Measurements from ENCODE around the gene HDGFL3.
"Not testable (repeated sequence)": the region's sequence is repeated elsewhere in the genome, so short reads cannot be mapped to it uniquely, and the experiment has no call there.

Gene HDGFL3

DNA sequence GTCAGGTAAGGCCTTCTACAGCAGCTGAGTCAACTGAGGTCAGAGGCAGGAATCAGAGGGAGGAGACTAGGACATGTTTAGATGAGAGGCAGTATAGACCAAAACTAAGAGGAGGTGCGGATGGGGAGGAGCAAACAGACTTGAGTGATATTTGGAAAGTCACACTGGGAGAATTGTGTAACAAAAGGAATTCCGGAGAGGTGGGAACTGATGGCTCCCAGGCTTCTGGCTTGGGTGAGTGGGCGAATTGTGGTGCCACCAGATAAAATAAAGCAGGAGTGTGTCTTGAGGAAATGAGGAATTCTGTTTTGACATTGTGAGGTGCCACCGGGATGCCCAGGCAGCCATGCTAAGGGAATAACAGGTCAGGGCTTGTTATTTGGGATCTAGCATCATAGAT, 103.5 kb downstream of the HDGFL3 start:
- no peak for DNase-seq (ENCODE audit: low read depth, low spot score)

DNA sequence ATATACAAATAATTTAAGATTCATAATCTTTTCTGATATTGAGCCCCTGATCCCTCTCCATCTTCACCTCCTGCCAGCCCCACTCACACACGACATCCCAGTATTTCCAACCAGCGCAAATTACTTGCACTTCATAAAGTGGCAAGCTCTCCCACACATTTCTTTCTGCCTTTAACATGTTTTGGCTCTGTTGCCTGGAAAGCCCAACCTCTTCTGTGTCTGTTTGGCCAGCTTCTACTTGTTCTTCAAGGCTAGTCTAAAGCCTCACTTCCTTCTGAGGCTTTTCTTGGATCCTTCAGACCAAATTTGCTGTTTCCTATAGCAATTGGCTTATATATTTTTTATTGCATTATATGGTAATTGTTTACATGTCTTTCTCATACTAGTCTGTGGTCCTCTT, 105.3 kb downstream of the HDGFL3 start:
- DNase-seq (ENCODE audit: low read depth, low spot score): no peak

DNA sequence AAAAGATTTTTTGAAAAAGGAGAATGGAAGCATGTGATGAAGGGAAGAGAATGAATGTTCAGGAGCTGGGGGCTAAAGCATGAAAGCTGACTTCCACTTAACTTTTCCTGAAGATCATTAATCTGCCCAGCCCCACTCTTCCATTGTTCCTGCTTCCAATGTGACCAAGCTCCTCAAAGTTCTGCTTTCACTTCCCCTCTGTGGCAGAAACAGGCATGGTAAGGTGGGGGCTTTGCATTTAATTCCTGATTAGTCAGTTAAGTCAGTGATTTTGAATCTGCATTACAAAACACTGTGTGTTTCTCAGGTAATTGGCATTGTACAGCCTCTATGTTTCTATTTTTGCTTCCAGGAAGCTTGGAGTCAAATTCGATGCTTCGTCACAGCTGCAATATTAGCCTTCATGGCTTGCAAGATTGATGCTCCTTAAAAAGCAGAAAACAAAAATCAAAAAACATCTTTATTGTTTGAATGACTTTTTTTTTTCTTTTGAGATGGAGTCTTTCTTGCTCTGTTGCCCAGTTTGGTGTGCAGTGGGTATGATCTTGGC, 107.5 kb downstream of the HDGFL3 start:
- no peak for DNase-seq (ENCODE audit: low read depth, low spot score)

DNA sequence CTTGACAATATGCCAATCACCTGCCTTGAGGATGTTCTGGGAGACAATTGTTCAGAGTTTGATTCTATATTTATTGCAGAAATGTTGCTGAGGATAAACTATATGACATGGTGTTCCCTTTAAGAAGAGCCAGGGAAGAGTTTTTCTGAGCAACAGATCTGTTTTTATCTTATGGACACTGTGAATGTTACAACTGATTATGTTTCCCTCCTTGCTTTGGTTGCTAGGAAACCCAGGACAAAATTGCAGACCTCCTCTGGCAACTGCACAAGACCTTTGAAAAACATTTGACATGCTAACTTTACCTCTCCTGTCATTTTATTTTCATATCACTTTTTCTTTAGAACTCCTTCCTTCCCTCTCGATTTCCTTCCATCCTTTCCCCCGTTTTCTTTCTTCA, 108.3 kb downstream of the HDGFL3 start:
- DNase-seq (ENCODE audit: low read depth, low spot score): no peak

DNA sequence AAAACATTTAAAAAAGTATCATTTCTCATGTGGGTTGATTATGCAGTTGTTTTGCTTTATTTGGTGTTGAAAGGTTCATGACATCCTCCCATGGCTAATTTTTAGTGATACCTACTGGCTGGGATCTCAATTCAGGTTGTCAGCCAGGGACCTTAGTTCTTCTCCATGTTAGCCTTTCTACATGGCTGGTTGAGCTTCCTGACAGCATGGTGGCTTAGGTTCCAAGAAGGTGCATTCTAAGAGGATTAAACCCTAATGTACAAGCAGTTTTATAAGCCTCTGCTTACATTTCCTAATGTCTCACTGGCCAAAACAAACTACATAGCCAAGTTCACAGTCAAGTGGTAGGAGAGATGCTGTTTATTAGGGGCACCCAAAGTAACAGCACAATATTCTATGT, 109.5 kb downstream of the HDGFL3 start:
- DNase-seq (ENCODE audit: low read depth, low spot score): no peak

DNA sequence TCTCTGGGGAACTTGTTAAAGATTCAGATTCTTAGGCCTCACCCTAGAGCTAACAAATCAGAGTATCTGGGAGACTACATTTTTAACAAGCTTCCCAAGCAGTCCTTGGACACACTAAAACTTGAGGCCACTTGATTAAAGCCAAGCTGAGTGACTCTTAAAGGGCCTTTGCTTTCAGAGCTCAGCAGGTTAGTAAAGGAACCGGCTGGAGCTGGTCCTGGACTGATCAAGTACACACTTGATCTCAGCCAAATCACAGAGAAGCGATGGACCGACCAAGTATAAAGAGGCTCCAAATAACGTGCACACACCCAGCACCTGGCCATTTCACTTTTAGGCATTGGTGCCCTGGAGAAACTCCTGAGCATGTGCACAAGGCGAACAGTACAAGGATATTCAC, 113.0 kb downstream of the HDGFL3 start:
- no peak for DNase-seq (ENCODE audit: low read depth, low spot score)

DNA sequence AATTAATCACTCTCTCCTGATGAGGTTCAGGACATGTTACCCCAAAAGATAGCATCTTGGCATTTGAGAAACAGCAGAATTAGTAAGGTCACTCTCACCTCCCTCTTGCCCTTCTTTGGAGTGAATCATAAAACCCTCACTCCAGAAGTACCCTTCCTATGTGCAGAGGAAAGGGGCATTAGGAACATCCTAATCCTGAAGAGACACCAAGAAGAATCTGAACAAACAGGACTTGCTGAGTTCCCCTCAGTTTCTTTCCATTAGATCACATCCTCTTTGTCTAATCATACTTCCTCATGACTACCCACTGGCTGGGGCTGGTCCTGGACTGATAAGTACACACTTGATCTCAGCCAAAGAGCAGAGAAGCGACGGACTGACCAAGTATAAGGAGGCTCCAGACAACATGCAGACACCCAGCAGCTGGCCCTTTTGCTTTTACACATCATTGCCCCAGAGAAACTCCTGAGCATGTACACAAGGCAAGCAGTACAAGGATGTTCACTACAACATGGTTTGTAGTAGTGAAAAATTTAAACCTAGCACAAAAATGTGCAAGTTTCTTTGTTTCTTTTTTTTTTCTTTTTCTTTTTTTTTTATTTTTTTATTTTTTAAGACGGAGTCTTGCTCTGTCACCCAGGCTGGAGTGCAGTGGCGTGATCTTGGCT, 115.2 kb downstream of the HDGFL3 start:
- DNase-seq (ENCODE audit: low read depth, low spot score): no peak

DNA sequence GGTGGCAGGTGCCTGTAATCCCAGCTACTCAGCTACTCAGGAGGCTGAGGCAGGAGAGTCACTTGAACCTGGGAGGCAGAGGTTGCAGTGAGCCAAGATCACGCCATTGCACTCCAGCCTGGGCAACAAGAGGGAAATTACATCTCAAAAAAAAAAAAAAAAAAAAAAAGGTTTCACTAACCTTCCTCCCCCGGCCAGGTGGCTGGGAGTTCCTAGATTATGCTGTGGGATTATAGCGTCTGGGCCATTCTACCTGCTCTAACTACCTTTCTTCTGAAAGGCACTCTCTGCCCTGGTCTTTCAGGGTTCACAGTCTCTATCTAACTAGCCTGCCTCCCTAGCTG, 115.7 kb downstream of the HDGFL3 start:
- DNase-seq (ENCODE audit: low read depth, low spot score): not testable (repeated sequence)

DNA sequence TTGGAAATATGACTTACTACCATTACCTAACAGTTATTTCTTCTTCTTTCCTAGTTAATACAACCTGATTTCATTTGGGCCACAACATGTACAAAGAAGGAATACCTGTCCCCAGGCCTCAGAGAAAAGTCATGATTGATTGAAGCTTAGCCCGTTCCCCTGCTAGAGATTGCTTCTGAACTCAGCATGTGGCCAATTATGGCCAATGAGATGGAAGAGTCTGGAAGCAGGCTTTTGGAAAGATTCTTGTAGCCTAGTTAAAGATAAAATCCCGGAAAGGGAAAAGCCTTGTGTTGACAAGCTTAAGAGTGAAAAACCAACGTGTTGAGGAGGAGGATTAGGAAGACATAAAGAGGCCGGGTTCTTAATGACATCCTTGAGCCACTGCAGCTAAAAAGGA, 117.2 kb downstream of the HDGFL3 start:
- no peak for DNase-seq (ENCODE audit: low read depth, low spot score)

DNA sequence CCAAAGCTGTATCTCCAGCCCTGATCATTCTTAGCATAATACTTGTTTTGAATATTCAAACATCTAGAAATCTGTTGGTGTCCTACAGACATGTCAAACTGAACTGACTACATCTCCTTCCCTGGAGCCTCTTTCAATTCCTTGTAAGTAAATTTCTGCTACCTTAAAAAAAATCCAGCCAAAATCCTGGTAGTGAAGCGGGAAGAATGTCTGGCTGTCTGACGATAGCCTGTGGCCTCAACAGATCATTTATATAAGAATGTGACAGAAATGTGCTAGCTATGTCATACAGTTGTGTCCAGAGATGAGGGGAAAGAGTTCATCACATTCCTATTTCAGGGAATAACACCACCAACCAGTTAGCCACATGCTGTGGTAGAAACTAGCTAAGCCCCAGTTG, 118.7 kb downstream of the HDGFL3 start:
- DNase-seq (ENCODE audit: low read depth, low spot score): no peak

DNA sequence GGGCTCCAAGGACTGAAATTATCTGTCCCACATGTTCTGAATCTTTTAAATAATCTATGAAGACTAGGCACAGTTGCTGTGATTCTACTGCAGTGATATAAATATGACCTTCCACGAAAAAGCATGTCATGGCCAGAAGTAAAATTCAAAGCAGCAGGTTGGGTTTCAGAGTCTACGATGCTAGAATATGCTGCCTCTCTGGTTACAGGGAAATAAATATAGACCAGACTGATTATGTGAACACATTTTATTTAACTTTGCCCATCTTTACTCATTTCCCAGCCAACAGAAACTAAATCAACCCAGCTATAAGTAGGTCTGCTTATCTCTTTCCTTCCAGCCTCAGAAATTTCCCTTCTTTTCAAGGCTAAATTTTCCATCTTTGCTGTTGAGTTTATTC, 120.0 kb downstream of the HDGFL3 start:
- no peak for DNase-seq (ENCODE audit: low read depth, low spot score)

DNA sequence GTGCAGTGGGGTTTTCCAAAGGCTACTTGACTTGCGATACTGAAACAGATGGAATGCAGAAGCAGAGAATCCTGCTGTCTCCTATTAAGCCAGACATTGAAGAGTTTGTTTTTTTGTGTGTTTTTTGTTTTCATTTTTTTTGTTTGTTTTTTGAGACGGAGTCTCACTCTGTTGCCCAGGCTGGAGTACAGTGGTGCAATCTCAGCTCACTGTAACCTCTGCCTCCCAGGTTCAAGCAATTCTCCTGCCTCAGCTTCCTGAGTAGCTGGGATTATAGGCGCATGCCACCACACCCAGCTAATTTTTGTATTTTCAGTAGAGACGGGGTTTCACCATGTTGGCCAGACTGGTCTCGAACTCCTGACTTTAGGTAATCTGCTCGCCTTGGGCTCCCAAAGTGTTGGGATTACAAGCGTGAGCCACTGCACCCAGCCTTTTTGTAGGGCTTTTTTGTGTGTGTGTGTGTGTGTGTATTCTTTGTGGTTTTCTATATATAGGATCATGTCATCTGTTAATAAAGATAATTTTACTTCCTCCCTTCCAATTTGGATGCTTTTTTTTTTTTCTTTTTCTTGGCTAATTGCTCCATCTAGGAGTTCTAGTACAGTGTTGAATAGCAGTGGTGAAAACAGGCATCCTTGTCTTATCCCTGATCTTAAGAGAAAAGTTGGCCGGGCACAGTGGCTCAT, 121.6 kb downstream of the HDGFL3 start:
- not testable (repeated sequence) for DNase-seq (ENCODE audit: low read depth, low spot score)

DNA sequence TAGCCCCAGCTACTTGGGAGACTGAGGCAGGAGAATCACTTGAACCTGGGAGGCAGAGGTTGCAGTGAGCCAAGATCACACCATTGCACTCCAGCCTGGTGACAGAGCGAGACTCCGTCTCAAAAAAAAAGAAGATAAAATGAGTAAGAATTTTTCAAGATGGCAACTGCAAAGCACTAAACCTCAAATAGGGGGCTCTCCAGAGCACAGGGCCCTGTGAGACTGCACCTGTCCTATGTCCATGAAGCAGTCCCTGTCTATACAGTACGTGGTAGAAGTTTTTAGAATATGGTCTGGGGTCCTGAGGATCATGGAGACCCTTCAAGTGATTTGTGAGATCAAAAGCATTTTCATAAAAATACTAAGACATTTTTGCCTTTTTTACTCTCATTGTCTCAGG, 122.2 kb downstream of the HDGFL3 start:
- not testable (repeated sequence) for DNase-seq (ENCODE audit: low read depth, low spot score)

DNA sequence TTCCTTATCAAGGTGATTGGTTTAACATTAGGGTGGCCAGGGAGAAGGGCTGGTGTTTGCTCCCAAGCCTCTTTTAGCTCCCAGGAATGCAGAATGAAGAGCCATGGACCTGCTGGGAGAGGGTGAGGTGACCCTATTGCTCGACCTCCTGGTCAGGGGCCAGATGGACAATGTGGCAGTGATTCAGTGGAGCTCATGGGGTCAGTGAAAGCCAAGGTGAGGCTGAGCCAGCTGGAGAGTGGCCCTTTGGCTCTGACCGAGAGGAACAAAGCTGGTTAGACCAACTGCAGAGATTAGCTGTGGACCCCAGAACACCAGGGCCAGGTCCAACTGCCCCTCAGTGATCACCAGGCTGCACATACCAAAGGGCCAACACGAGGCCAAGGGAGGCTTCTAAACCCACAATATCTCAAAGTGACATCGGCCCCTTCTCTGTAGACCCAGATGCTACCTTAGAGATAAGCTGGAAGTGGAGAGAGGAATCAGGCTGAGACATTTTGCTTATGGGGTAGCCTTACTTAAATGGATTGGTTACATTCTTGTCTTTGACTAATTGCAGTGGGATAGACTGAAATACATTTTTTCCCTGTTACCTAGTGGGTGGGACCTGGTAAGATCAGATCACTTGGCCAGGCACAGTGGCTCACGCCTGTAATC, 124.8 kb downstream of the HDGFL3 start:
- no peak for DNase-seq (ENCODE audit: low read depth, low spot score)

DNA sequence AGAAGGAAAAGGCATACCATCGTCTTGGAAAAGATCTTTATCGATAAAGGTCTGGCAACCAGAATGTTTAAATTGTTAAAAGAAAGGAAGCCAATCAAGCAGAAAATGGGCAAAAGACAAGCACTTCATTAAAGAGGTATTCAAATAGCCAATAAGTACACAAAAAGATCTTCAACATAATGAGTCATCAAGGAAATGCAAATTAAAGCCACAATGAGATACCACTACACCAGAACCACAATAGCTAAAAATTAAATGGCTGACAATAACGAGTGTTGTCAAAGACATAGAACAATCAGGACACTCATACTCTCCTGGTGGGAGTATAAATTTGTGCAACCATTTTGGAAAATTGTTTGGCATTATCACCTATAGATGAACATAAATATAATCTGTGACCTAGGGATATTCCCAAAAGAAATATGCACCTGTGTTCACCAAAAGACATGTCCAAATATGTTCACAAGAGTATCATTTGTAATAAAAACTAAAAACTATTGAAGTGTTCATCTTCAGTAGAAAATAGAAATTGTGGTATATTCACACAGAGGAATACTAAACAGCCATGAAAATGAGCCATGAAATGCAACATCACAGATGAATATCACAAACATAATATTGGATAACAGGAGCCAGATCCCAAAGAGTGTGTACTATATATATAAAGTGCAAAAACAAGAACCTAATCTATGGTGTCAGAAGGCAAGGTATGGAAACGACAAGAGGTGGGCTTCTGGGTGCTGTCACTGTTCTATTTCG, 126.2 kb downstream of the HDGFL3 start:
- no peak for DNase-seq (ENCODE audit: low read depth, low spot score)

DNA sequence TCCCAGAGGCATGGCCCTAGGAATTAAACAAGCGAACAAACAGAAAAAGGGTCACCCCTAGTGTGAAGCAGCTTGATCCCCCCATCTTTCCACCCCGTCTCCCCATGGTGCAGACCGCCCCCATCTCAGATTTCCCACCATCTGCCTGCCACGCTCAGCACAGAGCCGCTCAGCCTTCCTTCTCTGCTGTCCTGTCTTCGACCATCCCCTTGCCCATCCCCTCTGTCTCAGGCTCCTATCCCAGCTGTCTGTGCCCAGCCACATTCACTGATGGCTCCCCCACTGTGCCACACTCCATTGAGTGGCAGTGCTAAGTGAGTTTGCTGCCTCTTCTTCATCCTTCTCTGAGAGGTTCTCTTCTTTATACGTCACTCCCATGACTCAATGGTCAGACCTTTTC, 128.9 kb downstream of the HDGFL3 start:
- DNase-seq (ENCODE audit: low read depth, low spot score): no peak

All from astrocyte of the hippocampus (primary cell).